NB4 (cell line): ENCODE measurements around the gene KDM1B.

ENCODE experiments used
- POLR2A ChIP-seq: IDR thresholded peaks from 2 replicates; pipeline ENCODE4 v1.6.1; 2011; ENCODE audit warnings: mild to moderate bottlenecking; ENCODE audit not compliant: insufficient read length; ENCODE audit errors: extremely low read depth
- TF ChIP-seq, protein P1 (sequence below): IDR thresholded peaks from one replicate; pipeline ENCODE4 v1.5.1; 2012; ENCODE audit warnings: low read depth, low read length
- TF ChIP-seq, protein P2 (sequence below): IDR thresholded peaks from 2 replicates; pipeline ENCODE4 v1.6.1; 2011; ENCODE audit warnings: low read depth, low read length

DNA sequence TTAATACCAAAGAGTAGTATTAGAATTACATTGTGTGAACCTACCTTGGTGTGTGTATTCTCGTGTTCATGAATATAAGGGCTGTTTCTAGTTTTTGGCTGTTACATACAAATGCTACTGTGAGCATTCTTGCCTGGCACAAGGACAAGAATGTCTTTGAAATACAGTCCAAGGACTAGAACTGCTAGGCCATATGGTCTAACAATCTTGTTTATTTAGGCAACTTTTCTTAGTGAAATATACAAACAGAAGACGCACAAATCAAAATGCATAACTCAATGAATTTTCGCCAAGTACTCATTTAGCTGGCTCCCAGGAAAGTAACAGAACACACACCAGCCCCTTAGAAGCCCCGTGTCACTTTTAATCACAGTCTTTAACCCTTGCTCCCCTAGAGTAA lies 28.5 kb downstream of the KDM1B start:
- TF ChIP-seq POLR2A = no peak
- TF ChIP-seq, protein P1, sequence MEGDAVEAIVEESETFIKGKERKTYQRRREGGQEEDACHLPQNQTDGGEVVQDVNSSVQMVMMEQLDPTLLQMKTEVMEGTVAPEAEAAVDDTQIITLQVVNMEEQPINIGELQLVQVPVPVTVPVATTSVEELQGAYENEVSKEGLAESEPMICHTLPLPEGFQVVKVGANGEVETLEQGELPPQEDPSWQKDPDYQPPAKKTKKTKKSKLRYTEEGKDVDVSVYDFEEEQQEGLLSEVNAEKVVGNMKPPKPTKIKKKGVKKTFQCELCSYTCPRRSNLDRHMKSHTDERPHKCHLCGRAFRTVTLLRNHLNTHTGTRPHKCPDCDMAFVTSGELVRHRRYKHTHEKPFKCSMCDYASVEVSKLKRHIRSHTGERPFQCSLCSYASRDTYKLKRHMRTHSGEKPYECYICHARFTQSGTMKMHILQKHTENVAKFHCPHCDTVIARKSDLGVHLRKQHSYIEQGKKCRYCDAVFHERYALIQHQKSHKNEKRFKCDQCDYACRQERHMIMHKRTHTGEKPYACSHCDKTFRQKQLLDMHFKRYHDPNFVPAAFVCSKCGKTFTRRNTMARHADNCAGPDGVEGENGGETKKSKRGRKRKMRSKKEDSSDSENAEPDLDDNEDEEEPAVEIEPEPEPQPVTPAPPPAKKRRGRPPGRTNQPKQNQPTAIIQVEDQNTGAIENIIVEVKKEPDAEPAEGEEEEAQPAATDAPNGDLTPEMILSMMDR = no peak
- TF ChIP-seq, protein P2, sequence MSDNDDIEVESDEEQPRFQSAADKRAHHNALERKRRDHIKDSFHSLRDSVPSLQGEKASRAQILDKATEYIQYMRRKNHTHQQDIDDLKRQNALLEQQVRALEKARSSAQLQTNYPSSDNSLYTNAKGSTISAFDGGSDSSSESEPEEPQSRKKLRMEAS = no peak
